HG02973 (cell line): Measurements from ENCODE around the gene CCSER1.

ENCODE experiments used
- ATAC-seq: cut with Tn5 transposase; IDR thresholded peaks from one replicate; pipeline ENCODE4 v1.9.1; 2021; ENCODE audit warnings: moderate library complexity; ENCODE audit not compliant: unreplicated experiment

Gene CCSER1

GRCh38 chr4:90127223-90127705, at the start of gene CCSER1:
TSS of gene CCSER1 (plus strand) at chr4:90127394.
- peak; percentile 72 for ATAC-seq

- ATAC-seq, result peak; percentile 80
These were observed 48.8 kb upstream of the CCSER1 start for GRCh38 chr4:90078440-90078839.

- ATAC-seq, result no peak
These were observed 47.1 kb upstream of the CCSER1 start for GRCh38 chr4:90080116-90080515.

- ATAC-seq, result no peak
These were observed 45.6 kb upstream of the CCSER1 start for GRCh38 chr4:90081432-90082144.

GRCh38 chr4:90082449-90082848, 44.7 kb upstream of the CCSER1 start:
- ATAC-seq, result no peak

GRCh38 chr4:90084277-90084966, 42.8 kb upstream of the CCSER1 start:
- no peak for ATAC-seq

- ATAC-seq, result no peak
These were observed 42.3 kb upstream of the CCSER1 start for GRCh38 chr4:90084967-90085295.

- ATAC-seq, result no peak
These were observed 33.7 kb upstream of the CCSER1 start for GRCh38 chr4:90093526-90093925.

- no peak for ATAC-seq
These were observed 32.2 kb upstream of the CCSER1 start for GRCh38 chr4:90095000-90095399.

GRCh38 chr4:90099812-90100211, 27.4 kb upstream of the CCSER1 start:
- ATAC-seq, result peak; percentile 88

- ATAC-seq, result no peak
These were observed 23.2 kb upstream of the CCSER1 start for GRCh38 chr4:90103991-90104390.

GRCh38 chr4:90105274-90105673, 21.9 kb upstream of the CCSER1 start:
- ATAC-seq, result no peak

- no peak for ATAC-seq
These were observed 14.5 kb upstream of the CCSER1 start for GRCh38 chr4:90112715-90113114.

GRCh38 chr4:90113881-90114457, 13.2 kb upstream of the CCSER1 start:
- no peak for ATAC-seq

- peak; percentile 89 for ATAC-seq
These were observed 8.5 kb upstream of the CCSER1 start for GRCh38 chr4:90118527-90119195.

- no peak for ATAC-seq
These were observed 7.2 kb upstream of the CCSER1 start for GRCh38 chr4:90120037-90120436.

- ATAC-seq, result no peak
These were observed 6.4 kb upstream of the CCSER1 start for GRCh38 chr4:90120815-90121214.

- ATAC-seq, result no peak
These were observed 5.4 kb upstream of the CCSER1 start for GRCh38 chr4:90121676-90122354.

GRCh38 chr4:90122355-90122748, 4.8 kb upstream of the CCSER1 start:
- ATAC-seq, result no peak

GRCh38 chr4:90124276-90124675, 2.9 kb upstream of the CCSER1 start:
- ATAC-seq, result no peak

GRCh38 chr4:90126805-90127204, 389 bp upstream of the CCSER1 start:
- ATAC-seq, result no peak
